Measurements from ENCODE around the gene ADCY4.
A peak's percentile ranks its signal among the peaks of the same experiment; 100 is the strongest.

Gene ADCY4

DNA sequence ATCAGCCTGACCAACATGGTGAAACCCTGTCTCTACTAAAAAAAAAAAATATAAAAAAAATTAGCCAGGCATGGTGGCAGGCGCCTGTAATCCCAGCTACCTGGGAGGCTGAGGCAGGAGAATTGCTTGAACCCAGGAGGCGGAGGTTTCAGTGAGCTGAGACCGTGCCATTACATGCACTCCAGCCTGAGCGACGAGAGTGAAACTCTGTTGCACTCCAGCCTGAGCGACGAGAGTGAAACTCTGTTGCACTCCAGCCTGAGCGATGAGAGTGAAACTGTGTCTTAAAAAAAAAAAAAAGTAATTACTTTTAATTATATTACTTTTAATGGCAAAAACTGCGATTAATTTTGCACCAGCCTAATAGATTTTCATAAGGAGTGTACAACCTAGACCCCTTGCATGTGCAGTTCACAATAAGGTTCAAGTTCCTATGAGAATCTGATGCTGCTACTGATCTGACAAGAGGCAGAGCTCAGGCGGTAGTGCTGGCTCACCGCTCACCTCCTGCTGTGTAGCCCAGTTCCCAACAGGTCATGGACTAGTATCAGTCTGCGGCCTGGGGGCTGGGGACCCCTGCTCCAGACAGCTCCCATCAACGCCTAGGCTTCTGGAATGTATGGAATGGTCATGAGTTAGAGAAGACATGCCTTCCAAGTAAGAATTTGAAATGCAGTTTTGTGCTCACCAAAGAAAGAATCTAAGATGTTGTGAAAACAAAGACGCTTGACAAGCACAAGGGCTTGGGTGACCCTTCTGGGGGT is 13.5 kb downstream of the ADCY4 start:
- no peak for DNase-seq (ENCODE audit: extremely low spot score, insufficient read length, low read depth)
- FAIRE-seq, result no peak

DNA sequence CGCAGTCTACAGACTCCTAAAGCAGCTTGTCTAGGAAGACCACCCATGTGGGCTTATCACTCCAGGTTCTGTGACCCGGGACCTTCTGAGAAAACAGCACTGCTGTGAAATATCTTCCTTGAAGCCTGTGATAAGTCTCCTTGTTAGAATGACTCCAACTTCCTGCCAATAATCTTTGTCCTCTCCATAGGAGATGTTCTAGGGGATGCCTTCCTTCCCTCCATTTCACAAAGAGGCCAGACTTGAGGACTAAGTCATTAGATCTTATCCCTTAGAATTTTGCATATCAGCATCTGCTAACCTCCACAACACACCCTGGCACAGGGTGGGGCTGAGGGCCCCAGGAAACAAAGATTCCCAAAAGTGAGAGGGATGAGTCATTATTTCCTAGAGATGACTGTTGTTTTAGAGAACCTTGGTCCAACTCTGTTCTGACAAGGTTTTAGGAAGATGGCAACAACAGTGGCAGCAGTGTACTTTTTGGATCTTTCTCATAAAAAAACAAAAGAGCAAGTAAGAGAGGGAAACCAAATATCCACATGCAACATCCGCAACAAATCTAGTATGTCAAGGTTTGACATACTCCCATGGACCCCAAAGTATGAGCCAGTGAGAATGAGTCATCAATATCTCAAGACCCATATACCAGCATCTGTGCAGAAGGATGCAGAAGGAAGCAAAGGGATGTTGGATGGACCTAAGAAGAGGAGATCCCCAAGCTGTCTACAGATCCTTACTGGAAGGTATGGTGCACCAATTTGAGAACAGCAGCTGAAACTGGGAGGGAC is 17.5 kb downstream of the ADCY4 start:
- DNase-seq (ENCODE audit: extremely low spot score, insufficient read length, low read depth), result no peak
- FAIRE-seq, result no peak

DNA sequence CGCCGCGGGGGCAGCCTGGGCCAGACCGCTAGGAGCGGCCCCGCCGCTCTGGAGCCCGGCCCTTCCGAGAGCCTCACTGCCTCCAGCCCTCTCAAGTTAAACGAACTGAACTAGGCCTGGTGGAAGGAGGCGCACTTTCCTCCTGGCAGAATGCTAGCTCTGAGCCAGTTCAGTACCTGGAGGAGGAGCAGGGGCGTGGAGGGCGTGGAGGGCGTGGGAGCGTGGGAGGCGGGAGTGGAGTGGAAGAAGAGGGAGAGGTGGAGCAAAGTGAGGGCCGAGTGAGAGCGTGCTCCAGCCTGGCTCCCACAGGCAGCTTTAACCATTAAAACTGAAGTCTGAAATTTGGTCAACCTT is 18.3 kb downstream of the ADCY4 start:
- DNase-seq (ENCODE audit: extremely low spot score, insufficient read length, low read depth) (no peak), FAIRE-seq (no peak)

DNA sequence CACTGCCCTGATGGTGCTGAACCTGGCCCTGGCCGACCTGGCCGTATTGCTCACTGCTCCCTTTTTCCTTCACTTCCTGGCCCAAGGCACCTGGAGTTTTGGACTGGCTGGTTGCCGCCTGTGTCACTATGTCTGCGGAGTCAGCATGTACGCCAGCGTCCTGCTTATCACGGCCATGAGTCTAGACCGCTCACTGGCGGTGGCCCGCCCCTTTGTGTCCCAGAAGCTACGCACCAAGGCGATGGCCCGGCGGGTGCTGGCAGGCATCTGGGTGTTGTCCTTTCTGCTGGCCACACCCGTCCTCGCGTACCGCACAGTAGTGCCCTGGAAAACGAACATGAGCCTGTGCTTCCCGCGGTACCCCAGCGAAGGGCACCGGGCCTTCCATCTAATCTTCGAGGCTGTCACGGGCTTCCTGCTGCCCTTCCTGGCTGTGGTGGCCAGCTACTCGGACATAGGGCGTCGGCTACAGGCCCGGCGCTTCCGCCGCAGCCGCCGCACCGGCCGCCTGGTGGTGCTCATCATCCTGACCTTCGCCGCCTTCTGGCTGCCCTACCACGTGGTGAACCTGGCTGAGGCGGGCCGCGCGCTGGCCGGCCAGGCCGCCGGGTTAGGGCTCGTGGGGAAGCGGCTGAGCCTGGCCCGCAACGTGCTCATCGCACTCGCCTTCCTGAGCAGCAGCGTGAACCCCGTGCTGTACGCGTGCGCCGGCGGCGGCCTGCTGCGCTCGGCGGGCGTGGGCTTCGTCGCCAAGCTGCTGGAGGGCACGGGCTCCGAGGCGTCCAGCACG is 18.9 kb downstream of the ADCY4 start:
- FAIRE-seq, result no peak
- DNase-seq (ENCODE audit: extremely low spot score, insufficient read length, low read depth), result no peak

DNA sequence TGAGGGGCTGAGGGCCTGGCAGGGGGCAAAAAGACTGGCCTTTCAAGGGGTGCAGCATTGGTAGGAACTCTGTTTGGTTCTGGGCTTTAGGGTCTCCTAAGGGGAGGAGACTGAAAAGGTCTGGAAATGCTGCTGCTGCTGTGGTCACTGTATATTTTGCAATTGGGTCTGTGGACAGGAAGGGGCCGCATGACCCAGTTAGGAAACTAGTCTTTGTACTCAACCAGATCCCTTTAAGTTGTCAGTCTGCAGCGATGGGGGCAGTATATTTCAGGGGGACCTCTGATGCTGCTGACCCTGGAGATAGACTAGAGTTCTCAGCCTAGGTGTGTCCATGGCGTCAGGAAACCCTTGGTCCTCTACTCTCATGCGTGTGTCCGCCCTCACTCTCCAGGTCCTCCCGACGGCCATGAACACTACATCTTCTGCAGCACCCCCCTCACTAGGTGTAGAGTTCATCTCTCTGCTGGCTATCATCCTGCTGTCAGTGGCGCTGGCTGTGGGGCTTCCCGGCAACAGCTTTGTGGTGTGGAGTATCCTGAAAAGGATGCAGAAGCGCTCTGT is 19.5 kb downstream of the ADCY4 start:
- DNase-seq (ENCODE audit: extremely low spot score, insufficient read length, low read depth), result no peak
- FAIRE-seq, result no peak

DNA sequence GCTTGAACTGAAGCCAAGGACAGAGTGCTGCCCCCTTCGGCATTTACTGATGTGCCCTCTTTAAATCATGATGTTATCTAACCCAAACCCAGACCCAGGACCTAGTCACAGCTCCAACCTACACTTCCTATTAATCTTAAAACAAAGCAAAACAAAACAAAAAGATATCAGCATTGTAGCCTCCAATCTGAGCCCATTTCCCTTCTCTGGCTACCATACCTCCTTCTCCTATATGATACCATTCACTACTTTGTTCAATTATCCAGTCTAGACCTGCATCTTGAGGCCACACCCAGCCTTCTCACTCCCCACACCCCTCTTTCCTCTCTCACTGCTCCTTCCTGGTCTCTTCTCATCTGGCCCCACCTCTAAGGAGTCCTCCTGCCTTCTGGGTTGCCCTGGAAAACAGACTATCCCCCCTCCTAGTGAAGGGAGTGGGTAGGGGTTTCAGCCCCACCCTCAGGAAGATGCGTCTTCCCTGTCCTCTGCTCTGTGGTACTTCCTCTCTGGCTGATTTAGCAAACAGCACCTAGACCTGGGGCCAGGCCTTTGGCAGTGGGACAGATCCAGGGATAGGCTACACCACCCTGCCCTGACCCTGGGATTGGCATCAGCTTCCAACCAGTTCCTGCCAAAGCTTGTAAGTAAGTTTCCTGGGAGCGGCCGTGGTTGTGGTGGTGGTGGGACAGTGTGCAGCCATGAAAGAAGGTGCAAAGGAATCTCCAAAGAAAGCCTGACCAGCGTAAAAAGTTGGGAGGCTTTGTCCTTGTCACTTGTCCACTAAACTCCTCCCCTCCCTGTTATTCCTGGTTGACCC is 20.3 kb downstream of the ADCY4 start:
- DNase-seq (ENCODE audit: extremely low spot score, insufficient read length, low read depth) (no peak), FAIRE-seq (no peak)

DNA sequence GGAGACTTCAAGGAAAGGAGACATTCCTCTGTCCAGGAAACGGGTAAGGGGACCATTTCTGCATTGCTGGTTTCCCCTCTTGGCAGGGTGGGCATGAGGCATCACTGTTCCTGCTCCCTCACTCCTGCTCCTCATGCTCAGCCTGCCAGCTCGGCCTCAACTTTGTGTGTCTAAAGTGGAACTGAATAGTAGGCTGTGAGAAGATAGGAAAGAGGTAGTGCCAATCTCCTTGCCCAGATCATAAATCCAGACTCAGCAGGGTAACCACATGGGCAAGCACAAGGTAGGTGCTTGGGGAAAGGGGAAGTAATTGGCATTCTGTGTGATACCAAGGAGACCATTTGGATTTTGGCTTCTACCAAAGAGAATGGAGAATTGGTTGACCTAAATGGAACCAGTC is 21.0 kb downstream of the ADCY4 start:
- DNase-seq (ENCODE audit: extremely low spot score, insufficient read length, low read depth) (no peak), FAIRE-seq (no peak)

DNA sequence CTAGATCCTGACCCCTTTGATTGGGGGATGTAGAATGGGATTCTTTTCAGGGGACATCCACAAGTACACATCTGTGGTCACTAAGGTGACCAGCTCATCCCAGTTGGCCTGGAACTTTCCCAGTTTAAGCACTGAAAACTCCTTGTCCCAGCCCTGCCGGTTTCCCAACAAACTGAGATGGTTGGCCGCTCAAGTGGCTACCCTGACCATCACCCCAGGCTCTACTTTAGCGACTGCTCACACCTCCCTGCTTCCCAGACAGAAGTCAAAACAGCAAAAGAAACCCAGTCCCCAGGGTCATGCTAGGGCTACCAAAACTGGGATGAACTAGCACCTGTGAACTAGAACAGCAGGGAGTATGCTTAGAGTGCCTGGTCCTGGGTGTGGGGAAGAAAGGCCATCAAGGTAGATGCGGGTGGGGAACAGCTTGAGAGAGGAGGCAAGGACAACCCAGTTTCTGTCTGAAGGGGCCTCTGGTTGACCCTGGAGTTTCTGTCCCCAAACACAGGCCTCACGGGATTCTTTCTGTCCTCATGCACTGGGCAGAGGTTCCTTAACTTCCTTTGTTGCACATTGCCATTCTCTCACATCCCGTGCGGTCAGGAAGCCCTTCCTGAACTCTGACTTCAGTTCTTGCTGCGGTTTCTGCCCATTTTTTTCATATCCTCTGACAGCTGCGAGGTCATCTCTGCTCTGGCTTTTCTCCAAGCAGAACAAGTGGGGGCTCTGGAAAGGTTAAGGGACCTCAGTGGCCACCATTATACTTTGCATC is 21.9 kb downstream of the ADCY4 start:
- FAIRE-seq (peak; percentile 64), DNase-seq (ENCODE audit: extremely low spot score, insufficient read length, low read depth) (no peak)

DNA sequence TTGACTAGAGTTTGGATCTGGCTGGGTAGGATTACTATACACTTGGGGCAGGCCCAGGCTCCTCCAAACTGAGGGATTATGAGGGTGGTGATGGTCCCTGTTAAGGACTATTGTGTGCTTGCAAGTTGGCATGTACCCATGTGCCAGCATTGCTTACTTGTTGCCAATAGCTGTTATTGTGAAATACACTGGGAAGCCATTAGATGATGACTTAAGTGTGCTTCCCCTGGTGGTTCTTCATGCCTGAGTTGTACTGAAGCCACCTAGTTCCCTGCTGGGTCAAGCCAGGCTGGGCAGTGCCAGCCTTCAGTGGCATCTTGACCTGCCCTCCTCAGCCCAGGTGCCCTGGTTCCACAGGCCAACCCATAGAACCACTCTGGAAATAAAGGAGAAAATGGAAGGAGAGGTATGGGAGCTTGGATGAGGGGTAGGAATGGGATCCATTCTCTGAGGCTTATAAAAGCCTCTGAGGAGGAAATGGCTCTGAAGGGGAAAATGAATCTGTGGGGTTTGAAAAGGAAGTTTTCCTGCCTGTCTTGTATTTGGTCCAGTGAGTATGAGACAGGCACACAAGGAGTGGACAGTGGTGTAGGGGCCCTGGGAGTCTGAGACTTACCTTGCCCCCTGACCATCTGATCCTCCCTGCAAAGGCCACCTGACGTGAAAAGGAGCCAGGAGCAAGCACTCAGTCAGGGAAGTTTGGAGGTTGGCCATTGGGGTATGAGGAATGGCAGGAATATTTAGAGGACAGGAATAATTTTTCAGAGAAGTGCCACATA is 22.8 kb downstream of the ADCY4 start:
- DNase-seq (ENCODE audit: extremely low spot score, insufficient read length, low read depth), result no peak
- no peak for FAIRE-seq

DNA sequence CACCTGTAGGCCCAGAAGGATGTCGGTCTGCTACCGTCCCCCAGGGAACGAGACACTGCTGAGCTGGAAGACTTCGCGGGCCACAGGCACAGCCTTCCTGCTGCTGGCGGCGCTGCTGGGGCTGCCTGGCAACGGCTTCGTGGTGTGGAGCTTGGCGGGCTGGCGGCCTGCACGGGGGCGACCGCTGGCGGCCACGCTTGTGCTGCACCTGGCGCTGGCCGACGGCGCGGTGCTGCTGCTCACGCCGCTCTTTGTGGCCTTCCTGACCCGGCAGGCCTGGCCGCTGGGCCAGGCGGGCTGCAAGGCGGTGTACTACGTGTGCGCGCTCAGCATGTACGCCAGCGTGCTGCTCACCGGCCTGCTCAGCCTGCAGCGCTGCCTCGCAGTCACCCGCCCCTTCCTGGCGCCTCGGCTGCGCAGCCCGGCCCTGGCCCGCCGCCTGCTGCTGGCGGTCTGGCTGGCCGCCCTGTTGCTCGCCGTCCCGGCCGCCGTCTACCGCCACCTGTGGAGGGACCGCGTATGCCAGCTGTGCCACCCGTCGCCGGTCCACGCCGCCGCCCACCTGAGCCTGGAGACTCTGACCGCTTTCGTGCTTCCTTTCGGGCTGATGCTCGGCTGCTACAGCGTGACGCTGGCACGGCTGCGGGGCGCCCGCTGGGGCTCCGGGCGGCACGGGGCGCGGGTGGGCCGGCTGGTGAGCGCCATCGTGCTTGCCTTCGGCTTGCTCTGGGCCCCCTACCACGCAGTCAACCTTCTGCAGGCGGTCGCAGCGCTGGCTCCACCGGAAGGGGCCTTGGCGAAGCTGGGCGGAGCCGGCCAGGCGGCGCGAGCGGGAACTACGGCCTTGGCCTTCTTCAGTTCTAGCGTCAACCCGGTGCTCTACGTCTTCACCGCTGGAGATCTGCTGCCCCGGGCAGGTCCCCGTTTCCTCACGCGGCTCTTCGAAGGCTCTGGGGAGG is 23.9 kb downstream of the ADCY4 start, which contains the start of gene LTB4R:
TSS of gene LTB4R (plus strand) at position 857 of the 959 bp plus-strand sequence. CDS start 4,150 bp downstream, outside the sequence.
- FAIRE-seq (peak; percentile 68), DNase-seq (ENCODE audit: extremely low spot score, insufficient read length, low read depth) (peak; percentile 35)

DNA sequence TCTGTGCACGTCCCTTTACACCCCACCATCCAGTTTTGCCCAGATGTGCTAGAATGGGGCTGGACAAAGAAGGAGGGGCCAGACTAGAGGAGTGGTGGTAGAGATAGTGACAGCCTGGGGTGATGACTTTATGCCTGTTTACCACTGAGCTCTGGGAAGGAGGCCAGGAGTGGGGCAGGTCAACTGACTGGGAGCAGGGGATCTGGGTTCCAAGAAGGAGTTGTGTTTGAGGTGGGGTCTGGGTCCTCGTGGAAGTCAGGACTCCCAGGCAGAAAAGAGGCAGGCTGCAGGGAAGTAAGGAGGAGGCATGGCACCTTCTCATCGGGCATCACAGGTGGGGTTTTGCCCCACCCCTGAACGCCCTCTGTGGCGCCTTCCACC is 24.6 kb downstream of the ADCY4 start:
- DNase-seq (ENCODE audit: extremely low spot score, insufficient read length, low read depth), result no peak
- FAIRE-seq, result no peak

DNA sequence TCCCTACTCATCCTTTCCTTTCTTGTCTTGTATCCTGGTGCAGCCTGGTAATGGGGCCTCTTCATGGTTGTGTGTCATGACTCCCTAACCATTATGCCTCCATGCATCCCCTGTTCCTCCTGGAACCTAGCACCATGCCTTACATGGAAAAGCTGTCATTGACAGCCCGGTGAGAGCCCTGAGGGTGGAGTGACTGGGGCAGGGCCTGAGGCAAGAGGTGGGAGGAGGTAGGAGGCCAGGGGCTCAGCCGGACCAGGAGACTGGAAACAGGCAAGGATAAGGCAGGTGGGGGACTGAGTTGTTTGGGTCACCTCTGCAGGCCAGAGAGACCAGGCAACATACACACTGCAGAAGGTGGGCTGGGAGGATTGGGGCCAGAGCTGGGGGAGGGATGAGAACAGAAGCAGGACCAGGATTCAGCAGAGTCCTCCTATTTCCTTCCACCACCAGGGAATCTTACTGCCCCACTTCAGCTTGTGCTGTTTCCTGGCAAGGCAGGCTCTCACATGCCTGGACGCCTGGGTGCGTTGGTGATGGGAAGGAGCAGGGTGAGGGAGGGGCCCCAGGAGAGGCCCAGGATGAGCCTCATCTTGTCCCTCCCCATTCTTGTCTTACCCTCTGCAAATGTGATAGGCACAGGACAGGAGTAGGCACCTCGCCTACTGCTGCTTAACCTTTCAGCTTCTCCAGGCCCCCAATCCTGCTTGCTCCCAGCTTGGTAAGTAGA is 25.2 kb downstream of the ADCY4 start, which contains the start of gene LTB4R2:
TSS of gene LTB4R2 (plus strand) at position 603 of the 727 bp plus-strand sequence. CDS start 525 bp downstream, outside the sequence.
- FAIRE-seq, result no peak

DNA sequence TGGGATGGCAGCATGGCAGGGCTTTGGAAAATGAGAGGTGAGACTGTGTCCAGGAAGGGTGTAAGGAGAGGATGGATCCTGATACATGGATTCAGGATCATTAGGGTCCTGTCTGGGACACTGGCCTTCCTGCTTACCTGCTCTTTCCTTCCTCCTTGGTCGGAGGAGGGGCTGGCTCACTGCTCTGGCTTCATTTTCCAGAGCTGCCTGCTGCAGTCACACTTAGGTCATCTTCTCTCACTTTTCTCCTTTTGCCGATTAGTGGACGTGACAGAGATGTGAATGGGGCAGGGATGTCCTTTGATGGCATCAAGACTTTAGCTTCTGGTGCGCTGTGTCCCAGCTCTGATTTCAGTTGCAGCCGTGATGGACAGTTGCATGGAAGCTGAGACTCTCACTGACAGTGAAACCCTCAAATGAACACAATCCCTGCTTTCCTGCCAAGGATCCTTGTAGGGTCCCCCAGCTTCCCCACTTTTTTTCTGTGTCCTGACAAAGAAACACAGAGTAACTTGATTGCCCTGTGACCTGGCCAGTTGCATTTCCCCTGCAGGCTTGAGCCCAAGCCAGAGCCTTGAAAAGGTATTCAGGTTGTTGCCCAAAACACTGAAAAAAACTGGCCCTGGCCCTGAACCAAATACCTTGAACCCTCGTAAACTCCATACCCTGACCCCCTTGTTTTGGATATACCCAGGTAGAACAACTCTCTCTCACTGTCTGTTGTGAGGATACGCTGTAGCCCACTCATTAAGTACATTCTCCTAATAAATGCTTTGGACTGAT is 26.3 kb downstream of the ADCY4 start:
- DNase-seq (ENCODE audit: extremely low spot score, insufficient read length, low read depth), result no peak
- FAIRE-seq, result no peak

More for the DNA sequence above, 25.2 kb downstream of the ADCY4 start, which contains the start of gene LTB4R2:
- no peak for DNase-seq (ENCODE audit: extremely low spot score, insufficient read length, low read depth)

DNA sequence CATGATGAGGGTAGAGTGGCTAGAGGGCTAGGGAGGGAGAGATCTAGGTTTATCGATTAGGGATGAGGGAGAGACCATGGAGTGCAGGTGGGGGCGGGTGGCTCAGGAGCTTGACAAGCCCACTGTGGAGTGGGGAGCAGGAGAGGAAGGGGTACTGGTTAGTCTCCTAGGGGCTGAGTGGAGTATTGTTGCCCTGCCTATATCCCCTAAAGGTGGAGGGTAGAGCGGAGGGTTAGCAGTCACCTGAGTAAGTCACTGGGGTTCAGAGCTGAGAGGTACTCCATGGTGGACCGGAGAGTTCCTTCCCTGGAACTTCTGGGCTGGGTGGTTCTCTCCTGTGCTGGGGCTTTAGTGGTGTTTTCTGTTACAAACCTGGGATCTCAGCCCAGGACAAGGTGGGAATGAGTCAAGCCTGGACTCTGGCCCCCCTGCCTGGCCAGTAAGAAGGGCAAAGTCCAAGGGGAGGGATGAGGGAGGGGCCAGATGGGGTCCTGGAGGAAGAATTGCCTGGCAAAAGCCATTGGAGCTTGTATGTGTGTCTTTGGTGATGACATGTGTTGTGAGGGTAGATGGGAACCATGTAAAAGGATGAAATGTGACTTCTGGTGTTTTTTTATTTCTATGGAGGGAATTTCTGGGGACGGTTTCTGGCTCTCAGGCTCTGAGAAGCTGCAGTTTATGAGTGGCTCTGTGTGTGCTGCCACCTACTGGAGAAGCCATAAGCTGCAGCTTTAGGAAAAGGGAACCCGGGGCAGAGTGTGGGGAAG is 27.1 kb downstream of the ADCY4 start, which contains the start of gene CIDEB:
TSS of gene CIDEB (minus strand) at position 403 of the 767 bp plus-strand sequence. CDS start at position 284, 119 bp downstream.
- DNase-seq (ENCODE audit: extremely low spot score, insufficient read length, low read depth) (no peak), FAIRE-seq (peak; percentile 84)
